Central memory CD4-positive, alpha-beta T cell (primary cell): ENCODE measurements around the gene CERCAM.
"Not testable (repeated sequence)": the region's sequence is repeated elsewhere in the genome, so short reads cannot be mapped to it uniquely, and the experiment has no call there.

ENCODE experiments used
- DNase-seq: peaks from one replicate; pipeline ENCODE4 v3.0.0; 2022

CERCAM gene

DNA sequence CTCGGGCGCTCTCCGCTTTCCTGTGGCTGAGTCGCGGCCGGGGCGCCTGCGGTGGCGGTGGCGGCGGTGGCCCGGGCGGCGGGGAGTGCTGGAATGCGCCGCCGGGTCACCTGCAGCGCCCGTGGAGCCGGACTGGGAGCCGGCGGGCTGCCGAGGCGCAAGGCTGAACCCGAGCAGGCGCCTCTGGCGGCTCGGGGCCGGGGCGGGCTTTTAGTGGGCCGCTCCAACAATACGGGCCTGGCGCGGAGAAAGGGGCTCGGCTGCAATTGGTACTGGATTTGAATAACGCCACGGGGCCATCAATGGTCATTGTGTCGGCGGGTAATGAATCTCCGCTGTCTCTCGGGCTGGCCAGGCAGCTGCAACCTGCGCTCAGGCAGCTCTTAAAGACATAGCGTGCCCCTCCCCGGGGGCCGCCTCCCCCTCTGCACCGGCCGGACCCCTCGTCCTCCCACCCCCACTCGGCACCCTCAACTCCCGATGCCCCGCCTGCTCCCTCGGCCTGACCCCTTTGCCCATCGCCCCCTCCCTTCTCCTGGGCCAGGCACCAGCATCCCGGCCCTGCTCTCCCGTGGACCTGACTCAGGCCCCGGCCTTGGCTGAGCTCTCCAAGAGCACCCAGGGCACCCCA lies 27.4 kb upstream of the CERCAM start:
- no peak for DNase-seq

- DNase-seq = no peak
Measured at GRCh38 chr9:128393970-128394369, 26.7 kb upstream of the CERCAM start.

DNA sequence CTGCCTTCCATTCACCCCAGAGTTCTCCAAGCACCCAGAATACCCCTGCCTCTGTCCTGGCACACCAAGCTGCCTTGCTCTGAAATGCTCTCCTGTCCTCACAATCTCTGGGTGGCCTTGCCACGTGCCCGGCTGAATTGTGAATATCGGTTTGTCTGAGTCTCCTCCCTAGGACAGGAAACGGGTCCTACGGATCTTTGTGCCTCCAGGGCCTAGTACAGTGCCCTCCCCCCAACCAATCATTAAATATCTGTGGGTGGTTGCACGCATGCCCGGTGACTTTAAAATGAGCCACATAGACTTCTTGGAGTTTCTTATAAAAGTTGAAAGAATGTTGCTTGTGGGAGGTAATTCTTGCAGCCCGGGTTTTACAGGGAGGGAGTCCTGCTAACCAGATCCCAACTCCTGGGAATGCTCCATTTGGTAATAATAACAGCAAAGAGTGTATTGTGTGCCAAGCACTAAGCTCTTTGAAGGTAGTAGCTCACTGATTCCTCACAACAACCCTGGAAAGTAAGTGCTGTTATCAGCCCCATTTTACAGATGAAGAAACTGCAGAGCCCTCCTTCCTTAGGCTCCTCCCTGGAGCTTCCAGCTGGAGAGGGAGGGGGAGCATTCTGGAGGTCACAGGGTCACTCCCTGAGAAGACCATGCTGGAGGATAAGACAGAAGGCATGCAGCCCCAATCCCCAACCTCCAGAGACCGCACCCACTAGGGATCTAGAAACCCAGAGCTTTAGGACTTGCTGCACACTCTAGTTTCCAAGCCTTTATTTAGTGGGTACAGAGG lies 26.1 kb upstream of the CERCAM start:
- DNase-seq = no peak

GRCh38 chr9:128396970-128397613 lies 23.6 kb upstream of the CERCAM start:
- no peak for DNase-seq

GRCh38 chr9:128397831-128398230 lies 22.8 kb upstream of the CERCAM start:
- no peak for DNase-seq

- no peak for DNase-seq
Measured at GRCh38 chr9:128399861-128400260, 20.8 kb upstream of the CERCAM start.

DNA sequence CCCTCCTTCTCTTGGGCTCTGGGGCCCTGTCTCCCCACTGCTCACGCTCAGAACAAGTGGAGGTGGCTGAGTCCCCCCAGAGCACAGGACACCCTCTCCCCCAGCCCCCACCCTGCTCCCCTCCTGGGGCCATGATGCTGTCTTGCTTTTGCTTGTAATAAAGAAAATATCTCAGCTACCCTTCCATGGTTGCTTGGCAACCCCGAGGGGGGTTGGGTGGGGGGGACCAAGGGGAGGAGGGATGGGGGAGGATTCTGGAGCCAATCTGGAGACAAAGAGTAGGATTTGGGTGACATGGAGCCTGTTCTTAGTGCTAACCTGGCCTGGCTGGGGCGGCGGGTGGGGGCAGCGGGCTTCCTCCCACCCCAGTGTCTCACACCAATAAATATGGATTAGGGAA lies 16.1 kb upstream of the CERCAM start:
- DNase-seq = no peak

DNA sequence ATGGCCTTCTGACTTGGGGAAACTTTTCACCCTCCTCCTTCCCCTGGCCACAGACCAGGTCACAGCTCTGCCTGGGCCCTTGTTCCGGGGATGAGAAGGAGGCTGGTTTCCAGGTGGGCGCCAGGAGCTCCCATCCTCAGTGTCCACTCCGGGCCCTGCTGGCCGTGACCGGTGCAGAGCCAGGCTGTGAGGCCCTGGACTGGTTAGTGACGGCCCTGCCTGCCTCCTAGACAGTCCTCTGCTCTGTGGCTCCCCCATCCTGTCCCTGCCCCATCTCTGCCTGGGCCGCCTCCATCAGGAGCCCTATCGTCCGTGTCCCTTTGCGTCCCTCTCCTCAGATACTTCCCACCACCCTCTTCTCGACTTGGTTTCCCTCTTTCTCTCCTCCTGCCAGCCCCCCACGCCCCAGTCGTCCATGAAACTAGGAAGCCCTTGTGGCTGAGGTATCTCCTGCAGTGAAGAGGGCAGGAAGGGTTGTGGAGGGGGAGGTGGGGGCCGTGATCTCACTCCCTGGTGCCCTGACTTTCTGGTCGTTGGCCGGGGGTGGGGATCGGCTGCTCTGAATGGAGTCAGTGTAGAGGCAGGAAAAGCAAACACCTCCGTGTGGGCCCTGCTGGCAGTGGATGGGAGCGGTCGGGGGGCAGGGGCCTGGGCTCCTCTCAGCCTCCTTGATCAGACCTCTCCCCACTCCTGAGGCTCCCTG lies 15.4 kb upstream of the CERCAM start:
- DNase-seq = no peak

DNA sequence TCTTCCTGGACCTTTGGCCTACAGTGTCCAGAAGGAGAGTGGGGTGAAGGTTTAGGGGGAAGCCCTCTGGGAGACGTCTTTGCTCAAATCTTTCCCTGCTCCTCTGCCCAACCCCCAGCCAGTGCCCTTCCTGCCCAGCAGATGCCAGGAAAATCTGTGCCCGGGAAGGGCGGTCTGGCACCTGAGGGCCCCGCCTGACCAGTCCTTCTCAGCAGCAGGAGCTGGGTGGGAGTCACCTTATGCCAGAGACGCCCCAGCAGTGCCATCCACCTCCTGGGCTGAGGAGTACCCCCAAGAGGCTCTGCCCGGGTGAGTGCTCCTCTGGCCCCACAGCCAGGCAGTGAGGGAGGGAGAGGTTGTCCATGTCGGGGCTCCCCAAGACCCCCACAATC lies 14.9 kb upstream of the CERCAM start:
- DNase-seq = no peak

GRCh38 chr9:128406848-128407391 lies 13.7 kb upstream of the CERCAM start:
- DNase-seq = no peak

DNA sequence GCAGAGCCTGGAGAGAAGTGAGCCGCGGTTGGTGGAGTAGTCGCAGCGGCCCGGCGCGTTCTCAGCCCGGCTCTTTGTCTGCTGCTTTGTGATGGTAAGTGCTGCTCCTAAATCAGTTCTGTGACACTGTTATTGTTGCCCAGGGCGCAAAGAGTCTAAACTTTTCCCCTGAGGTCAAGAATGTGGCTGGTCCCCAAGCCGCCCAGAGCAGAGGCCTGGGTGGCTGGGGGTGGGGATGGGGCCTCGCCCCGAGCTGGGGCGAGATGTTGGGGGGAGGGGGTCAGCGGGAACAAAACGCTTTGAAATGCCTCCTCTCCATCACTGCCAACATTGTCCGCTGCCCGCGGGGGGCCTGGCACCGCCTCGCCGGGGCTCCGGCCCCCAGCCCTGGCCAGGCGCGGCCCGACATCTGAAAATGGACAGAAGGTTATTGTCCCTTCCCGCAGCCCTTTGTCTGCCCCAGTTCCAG lies 11.7 kb upstream of the CERCAM start:
- no peak for DNase-seq

GRCh38 chr9:128409450-128409849 lies 11.2 kb upstream of the CERCAM start:
- DNase-seq = no peak

GRCh38 chr9:128409978-128410377 lies 10.7 kb upstream of the CERCAM start:
- no peak for DNase-seq

DNA sequence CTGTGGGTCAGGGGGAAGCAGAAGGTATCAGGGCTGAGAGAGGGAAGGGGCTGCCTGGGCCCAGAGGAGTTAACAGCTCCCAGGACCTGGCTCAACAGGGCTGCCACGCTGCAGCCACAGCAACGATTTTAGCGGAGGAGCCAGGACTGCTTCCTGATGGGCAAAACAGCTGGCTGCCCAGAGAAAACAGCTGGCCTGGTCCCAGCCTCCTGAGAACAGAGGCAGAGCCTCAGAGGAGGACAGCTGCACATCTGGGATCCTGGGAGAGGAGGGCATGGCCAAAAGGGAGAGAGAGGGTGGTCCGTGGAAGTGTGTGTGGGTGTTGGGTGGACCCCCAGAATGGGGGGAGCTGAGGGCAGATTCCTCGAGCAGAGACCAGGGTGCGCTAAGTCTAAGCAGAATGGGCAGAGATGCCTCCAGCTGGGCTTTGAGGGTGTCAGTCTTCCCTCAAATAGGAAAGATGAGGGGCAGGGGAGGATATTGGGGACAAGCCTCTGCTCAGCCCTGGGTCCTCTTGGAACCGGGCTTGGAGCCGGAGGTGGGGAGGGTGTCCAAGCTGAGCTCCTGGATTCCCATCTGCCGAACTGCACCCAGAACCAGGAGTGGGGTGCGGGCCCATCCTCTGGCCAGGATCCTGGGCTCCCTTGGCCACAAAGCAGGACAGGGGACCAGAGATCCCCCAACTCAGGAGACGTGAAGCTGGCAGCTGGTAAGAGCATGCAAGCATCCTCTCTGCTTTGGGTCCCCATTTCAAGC lies 9.1 kb upstream of the CERCAM start:
- no peak for DNase-seq

DNA sequence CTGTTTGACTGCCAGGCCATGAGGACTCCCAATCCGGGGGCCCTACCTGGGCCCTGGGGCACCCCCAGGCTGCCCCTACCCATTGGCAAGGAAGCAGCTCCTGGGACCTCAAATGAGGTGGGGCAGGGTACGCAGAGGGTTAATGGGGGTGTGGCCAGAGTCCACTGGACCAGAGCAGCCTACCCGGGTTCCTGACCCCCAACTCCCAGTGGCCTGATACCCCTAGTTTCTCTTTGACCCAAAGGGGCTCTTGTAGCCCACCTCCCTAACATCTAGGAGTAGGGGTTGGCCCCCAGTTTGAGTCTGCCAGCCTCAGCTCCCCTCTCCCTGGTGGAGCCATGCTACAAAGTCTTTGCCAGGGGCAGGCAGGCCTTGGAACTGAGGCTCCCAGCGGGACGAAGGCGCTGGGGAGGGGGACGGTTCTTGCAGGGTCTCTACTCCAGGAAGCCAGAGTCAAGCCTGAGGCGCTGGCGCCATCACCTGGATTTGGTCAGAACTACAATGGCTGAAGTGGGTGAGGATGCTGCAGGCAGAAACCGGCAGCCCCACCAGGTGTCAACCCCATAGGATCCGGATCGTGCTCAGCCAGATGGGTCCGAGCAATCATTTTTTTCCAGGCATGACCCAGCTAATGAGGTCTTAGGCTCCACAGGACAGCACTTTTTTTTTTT lies 8.4 kb upstream of the CERCAM start:
- peak; percentile 28 for DNase-seq

DNA sequence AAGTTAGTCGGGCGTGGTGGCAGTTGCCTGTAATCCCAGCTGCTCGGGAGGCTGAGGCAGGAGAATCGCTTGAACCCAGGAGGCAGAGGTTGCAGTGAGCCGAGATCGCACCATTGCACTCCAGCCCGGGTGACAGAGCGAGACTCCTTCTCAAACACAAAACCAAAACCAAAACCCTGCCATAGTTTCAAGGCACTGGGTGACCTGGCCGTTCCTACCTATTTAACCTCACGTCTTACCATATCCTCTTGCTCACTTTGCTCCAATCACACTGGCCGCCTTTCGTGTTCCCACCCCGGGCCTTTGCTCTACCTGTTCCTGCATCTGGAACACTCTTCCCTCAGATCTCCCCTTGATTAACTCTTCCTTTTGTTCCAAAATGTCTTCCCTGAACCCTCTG lies 6.9 kb upstream of the CERCAM start:
- not testable (repeated sequence) for DNase-seq

- DNase-seq = no peak
Measured at GRCh38 chr9:128414461-128414860, 6.2 kb upstream of the CERCAM start.

GRCh38 chr9:128415281-128415680 lies 5.4 kb upstream of the CERCAM start:
- DNase-seq = no peak

- DNase-seq = no peak
Measured at GRCh38 chr9:128416014-128416413, 4.6 kb upstream of the CERCAM start.

GRCh38 chr9:128416432-128417019 lies 4.1 kb upstream of the CERCAM start:
- DNase-seq = no peak
